GM10266 (cell line): ENCODE measurements around the gene CALML3.

Source experiments
- DNase-seq: peaks from one replicate; pipeline ENCODE4 v3.0.0; 2012; ENCODE audit errors: extremely low spot score
- TF ChIP-seq, protein P1 (sequence below): IDR thresholded peaks from 2 replicates; pipeline ENCODE4 v1.5.1; 2012; ENCODE audit warnings: mild to moderate bottlenecking, low read depth; ENCODE audit not compliant: control insufficient read depth, insufficient read depth; ENCODE audit errors: missing control alignments

Gene CALML3

DNA sequence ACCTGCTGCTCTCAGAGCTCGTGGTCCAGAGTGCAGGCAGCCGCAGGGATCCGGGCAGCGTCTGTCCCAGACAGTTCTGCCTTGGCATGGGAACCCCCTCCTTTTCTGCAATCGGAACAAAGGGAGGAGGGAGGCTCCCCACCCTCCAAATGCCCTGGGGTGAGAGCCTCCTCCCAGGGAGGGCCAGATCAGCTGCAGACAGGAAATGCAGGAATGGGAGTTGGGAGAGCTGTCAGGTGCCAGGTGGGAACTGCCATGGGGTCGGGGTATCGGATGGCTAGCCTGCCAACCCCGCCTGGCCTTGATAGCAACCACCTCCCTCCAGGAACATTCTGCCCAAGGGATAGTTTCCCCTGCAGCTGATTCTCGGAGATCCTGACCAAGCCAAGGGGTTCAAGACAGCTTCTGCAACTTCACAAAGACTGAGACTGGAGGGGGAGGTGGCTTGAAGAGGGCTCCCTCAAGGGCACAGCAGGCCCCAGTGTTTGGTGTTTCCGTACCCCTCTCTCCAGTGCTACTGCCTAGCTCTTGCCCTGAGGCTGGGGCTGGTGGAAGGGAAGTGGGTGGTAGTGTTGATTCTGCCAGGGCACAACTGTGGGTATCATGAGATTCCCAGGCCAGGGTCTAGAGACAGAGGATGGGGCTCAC is 25.1 kb upstream of the CALML3 start, which contains the start of gene CALML5:
Gene CALML5, minus strand, starts transcription at position 78 of the 648 bp plus-strand sequence. CDS start 132 bp downstream, outside the sequence.
- TF ChIP-seq, protein P1, sequence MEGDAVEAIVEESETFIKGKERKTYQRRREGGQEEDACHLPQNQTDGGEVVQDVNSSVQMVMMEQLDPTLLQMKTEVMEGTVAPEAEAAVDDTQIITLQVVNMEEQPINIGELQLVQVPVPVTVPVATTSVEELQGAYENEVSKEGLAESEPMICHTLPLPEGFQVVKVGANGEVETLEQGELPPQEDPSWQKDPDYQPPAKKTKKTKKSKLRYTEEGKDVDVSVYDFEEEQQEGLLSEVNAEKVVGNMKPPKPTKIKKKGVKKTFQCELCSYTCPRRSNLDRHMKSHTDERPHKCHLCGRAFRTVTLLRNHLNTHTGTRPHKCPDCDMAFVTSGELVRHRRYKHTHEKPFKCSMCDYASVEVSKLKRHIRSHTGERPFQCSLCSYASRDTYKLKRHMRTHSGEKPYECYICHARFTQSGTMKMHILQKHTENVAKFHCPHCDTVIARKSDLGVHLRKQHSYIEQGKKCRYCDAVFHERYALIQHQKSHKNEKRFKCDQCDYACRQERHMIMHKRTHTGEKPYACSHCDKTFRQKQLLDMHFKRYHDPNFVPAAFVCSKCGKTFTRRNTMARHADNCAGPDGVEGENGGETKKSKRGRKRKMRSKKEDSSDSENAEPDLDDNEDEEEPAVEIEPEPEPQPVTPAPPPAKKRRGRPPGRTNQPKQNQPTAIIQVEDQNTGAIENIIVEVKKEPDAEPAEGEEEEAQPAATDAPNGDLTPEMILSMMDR = no peak
- no peak for DNase-seq

DNA sequence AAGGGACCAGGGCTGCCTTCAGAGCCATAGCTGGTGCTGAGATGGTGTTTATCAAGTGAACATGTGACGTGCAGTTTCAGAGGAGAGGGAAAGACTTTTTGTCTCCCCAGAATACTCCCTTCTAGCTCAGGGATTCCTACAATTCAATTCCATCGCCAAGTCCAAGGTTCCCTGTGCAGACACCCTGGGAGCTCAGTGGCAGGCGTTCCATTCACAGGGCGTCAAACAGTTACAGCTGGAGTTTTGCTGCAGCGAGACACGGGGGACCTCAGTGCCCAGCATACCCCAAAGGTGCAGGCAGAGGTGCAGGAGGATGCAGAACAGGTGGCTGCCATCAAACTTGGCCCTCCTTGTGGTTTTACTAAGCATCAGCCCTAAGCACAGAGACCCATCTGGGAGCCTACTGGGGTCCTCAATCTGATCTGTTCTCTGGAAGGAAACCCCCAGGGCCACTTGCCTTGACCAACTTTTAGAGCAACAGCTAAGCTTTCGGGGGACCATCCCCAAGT is 24.5 kb upstream of the CALML3 start:
- DNase-seq = no peak
- TF ChIP-seq, protein P1 = no peak

DNA sequence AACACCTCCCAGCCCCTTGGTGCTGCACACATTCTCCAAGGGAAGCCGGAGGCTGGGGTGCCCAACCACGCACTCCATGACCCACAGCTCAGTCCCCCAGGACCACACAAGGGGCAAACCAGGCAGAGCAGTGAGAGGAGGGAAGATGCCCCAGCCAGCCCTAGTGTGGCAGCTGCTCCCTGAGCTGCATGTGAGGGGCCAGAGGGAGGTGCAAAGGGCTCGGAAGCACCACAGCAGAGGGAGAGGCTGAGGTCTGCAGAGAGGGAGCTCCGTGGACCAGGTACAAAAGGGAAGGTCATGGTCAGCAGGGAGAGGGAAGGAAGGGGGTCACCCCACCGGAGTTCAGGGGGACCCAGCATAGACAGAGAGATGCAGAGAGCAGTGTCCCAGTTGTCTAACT is 23.9 kb upstream of the CALML3 start:
- TF ChIP-seq, protein P1 = no peak

DNA sequence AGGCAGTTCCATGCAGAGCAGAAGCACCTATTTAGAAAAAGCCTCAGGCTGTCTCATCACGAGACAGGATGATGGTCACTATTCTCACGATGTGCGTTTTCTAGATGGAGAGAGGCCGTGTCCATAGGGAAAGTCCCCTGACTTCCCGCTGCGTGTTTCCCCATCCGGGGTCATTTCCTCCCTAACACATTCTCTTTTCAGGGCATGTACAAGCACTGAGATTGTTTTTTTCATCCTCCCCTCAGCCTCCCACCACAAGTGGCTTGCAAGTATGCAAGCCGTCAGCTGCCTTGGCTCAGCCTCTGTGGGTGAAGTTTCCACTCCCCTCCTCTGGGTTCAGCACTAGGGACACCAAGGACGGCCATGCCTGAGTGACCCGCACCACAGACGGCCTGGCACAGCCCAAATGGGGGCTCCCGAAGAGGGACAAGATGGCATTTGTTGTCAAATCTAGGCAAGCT is 22.7 kb upstream of the CALML3 start:
- DNase-seq = no peak
- TF ChIP-seq, protein P1 = no peak

More for the DNA sequence above, 23.9 kb upstream of the CALML3 start:
- no peak for DNase-seq

DNA sequence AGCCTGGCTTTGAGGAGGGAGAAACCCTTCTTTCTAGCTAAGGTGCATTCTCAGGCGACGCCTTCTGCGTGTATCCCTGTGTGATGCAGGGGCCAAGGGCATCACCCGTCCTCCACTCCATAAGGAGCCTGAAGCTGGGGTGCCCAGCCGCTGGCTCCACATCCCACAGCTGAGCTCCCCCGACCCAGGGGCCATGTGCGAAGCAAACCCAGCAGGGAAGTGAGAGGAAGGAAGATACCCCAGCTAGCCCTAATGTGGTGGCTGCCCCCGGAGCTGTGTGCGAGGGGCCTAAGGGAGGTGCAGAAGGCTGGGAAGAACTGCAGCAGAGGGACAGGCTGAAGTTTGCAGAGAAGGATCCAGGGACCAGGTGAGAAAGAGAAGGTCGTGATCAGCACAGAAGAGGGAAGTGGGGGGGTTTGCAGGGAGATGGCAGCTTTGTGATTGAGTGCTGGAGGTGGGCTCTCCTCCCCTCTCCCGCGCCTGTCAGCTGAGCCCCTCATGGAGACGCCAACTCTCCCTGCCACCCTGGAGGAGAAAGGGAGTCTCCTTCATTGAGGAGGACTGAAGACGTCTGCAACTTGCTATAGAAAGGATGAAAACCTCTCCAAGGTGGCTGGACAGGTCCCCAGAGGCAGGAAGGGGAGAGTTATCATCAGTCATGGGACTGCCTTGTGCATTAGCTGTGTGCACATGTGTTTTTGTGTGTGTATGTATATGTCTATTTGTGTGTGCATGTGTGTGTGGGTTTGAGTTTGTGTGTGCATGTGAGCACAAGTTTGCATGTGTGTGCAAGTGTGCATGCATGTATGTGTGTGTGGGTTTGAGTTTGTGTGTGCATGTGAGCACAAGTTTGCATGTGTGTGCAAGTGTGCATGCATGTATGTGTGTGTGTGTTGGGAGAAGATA is 21.9 kb upstream of the CALML3 start:
- no peak for DNase-seq
- TF ChIP-seq, protein P1 = no peak

DNA sequence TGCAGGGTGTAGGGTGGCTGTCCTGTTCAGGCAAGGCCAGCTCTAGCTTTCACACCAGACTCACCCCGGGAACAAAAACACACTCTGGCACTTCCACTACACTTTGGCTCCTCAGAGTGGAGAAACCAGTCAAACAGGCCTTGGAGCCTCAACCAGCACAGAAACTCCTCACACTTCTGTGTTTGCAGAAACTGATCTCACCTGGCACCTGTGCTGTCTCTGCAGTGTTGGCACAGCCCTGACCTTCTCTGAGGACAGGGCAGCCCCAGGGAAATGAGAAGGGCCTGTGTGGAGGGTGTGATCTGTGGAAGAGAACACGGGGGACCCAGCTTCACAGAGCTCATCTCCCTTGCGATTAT is 21.3 kb upstream of the CALML3 start:
- TF ChIP-seq, protein P1 = no peak
- DNase-seq = no peak
